ENCODE results near the gene VAV2.

DNA sequence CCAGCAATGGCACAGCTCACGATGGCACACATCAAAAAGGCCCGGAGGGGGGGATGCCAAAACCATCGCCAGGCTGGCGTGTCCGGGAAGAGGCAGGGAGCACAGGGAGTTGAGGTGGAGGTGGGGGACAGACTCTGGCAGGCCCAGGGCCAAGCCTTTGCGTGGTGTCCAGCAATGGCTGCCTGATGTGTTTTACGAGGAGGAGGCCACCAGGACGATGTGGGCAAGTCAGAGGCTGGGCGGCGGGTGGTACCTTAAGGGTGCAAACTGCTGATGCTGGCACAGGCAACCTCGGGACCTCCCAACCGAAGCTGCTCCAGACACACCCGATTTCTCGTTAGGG, 4.7 kb downstream of the VAV2 start:
- TF ChIP-seq, protein P1, sequence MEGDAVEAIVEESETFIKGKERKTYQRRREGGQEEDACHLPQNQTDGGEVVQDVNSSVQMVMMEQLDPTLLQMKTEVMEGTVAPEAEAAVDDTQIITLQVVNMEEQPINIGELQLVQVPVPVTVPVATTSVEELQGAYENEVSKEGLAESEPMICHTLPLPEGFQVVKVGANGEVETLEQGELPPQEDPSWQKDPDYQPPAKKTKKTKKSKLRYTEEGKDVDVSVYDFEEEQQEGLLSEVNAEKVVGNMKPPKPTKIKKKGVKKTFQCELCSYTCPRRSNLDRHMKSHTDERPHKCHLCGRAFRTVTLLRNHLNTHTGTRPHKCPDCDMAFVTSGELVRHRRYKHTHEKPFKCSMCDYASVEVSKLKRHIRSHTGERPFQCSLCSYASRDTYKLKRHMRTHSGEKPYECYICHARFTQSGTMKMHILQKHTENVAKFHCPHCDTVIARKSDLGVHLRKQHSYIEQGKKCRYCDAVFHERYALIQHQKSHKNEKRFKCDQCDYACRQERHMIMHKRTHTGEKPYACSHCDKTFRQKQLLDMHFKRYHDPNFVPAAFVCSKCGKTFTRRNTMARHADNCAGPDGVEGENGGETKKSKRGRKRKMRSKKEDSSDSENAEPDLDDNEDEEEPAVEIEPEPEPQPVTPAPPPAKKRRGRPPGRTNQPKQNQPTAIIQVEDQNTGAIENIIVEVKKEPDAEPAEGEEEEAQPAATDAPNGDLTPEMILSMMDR (IDR thresholded peaks at IDR 0.05), result no peak
- TF ChIP-seq POLR2A (IDR thresholded peaks at IDR 0.05), result no peak
